GM13976 (cell line): ENCODE results near the gene TLR5.
A peak's percentile ranks its signal among the peaks of the same experiment; 100 is the strongest.

Experiments used
- DNase-seq: peaks from one replicate; pipeline ENCODE4 v3.0.0; 2012; ENCODE audit warnings: low spot score
- CTCF ChIP-seq: IDR thresholded peaks from 2 replicates; pipeline ENCODE4 v1.5.1; 2012; ENCODE audit warnings: borderline replicate concordance, mild to moderate bottlenecking; ENCODE audit not compliant: insufficient read depth; ENCODE audit errors: extremely low read depth, missing control alignments, control extremely low read depth
- in situ Hi-C: fragments of 300-500 bp; cut with MboI; formaldehyde crosslinking; loops from one replicate; pipeline ENCODE4 v1.12.0; 2022; ENCODE audit warnings: low sequenced_read_pairs, mixed read lengths, inconsistent platforms; ENCODE audit not compliant: unreplicated experiment

The TLR5 gene

GRCh38 chr1:223142795-223143536 lies at the start of gene TLR5:
Gene TLR5 (minus strand): TSS chr1:223143248. CDS start chr1:223113031, 30,217 bp downstream.
- in situ Hi-C loops, result no loop called here
- DNase-seq, result peak; percentile 88
- peak; percentile 13 for TF ChIP-seq CTCF

GRCh38 chr1:223189903-223190724 lies 47.1 kb upstream of the TLR5 start:
- no peak for TF ChIP-seq CTCF
- in situ Hi-C loops, result no loop called here
- DNase-seq, result peak; percentile 49

DNA sequence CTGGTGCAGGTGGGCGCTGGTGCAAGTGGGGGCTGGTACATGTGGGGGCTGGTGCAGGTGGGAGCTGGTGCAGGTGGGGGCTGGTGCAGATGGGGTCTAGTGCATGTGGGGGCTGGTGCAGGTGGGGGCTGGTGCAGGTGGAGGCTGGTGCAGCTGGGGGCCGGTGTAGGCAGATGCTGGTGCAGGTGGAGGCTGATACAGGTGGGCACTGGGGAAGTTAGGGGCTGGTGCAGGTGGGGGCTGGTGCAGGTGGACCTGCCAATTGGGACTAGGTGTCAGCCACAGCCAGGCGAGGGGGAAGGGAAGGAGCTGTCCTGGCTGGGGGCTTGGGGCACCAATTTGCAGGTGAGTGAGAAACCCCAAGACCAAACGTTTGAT lies 46.5 kb upstream of the TLR5 start:
- TF ChIP-seq CTCF, result no peak
- no peak for DNase-seq
- in situ Hi-C loops, result no loop called here

DNA sequence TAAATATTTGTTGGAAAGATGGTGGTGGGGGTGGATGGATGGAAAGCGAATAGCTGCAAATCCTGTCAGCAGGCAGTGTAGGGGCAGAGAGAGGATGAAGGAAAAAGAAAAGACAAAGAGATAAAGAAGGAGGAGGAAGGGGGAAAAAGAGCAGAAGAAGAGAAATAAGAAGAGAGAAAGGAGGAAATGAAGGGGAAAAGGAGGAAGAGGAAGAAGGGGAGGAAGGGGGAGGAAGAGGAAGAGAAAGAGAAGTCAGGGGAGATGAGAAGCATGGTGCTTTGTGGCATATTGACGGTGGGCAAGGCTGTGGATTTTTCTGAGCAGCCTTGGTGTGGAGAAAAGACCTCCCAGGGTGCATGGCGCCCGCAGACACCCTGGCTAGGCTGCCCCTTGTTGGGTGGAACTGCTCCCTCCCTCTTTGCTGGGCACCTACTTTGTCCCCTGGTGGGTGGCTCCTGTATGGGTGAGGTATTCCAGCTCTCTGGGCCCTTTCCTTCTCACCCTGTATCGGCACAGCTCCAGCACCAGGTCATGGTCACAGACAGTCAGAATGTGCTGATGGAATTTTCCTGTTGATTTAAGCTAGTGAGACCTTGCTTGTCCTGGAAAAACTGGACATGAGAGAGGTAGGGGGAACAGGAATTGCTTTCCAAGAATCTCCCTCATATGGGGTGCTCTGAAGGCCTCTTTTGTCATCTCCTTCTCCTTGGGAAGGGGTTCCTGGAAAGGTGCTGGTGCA lies 45.7 kb upstream of the TLR5 start:
- no peak for DNase-seq
- TF ChIP-seq CTCF, result no peak

GRCh38 chr1:223186800-223187199 lies 43.8 kb upstream of the TLR5 start:
- no peak for TF ChIP-seq CTCF
- DNase-seq, result no peak
- in situ Hi-C loops, result no loop called here

More for the DNA sequence above, 45.7 kb upstream of the TLR5 start:
- in situ Hi-C loops, result no loop called here

GRCh38 chr1:223183268-223183862 lies 40.3 kb upstream of the TLR5 start:
- no peak for DNase-seq
- in situ Hi-C loops, result no loop called here
- TF ChIP-seq CTCF, result no peak
